CD4-positive, CD25-positive, alpha-beta regulatory T cell (primary cell): Measurements from ENCODE around the gene TCEAL1. TPM values are rescaled to one million over a fixed set of nuclear protein-coding genes. Genes with fewer than 3 reads are reported as not detected.
"Not testable (repeated sequence)": the region's sequence is repeated elsewhere in the genome, so short reads cannot be mapped to it uniquely, and the experiment has no call there.

Experiments
- ATAC-seq, 2 donors: fragments of 150-1000 bp; cut with Tn5 transposase; one replicate each; pipeline ENCODE4 v1.10.0; 2021; ENCODE audit warnings: low read depth in 2 of 2, moderate number of reproducible peaks in 2 of 2, moderate library complexity in 1 of 2
- DNase-seq, 3 donors: peaks; one replicate each; pipeline versions ENCODE4 v3.0.0 to v3.0.0-alpha.2; 2012 to 2022; ENCODE audit warnings: mixed read lengths in 1 of 3
- H3K27ac ChIP-seq: one replicate; pipeline ENCODE4 v1.7.0; 2013; ENCODE audit warnings: mild to moderate bottlenecking, low read length; ENCODE audit not compliant: insufficient read depth, poor library complexity, severe bottlenecking
- H3K27me3 ChIP-seq: one replicate; pipeline ENCODE4 v1.7.0; 2013; ENCODE audit warnings: low read length; ENCODE audit not compliant: control insufficient read depth, insufficient read depth
- H3K36me3 ChIP-seq: one replicate; pipeline ENCODE4 v1.7.0; 2013; ENCODE audit warnings: mild to moderate bottlenecking, low read length, moderate library complexity; ENCODE audit not compliant: control insufficient read depth, insufficient read depth
- H3K4me1 ChIP-seq: 2 replicates; pipeline ENCODE4 v1.7.0; 2013; ENCODE audit warnings: mild to moderate bottlenecking, low read length; ENCODE audit not compliant: insufficient read depth, control insufficient read depth, poor library complexity, severe bottlenecking
- H3K4me3 ChIP-seq: one replicate; pipeline ENCODE4 v1.7.0; 2013; ENCODE audit warnings: low read depth, mild to moderate bottlenecking, low read length, moderate library complexity
- H3K9me3 ChIP-seq, 2 experiments: 1 replicate in 1 of 2; 2 replicates in 1 of 2; pipeline ENCODE4 v1.7.0; 2013; ENCODE audit warnings: low read length in 2 of 2, mild to moderate bottlenecking in 1 of 2, moderate library complexity in 1 of 2; ENCODE audit not compliant: control insufficient read depth in 2 of 2
- H3K27ac Mint-ChIP-seq, 3 donors: one replicate each; pipeline ENCODE4 v1.8.0; 2020 to 2022; ENCODE audit warnings: mild to moderate bottlenecking in 3 of 3, mixed read lengths in 3 of 3, moderate library complexity in 2 of 3
- H3K27me3 Mint-ChIP-seq: one replicate; pipeline ENCODE4 v1.8.0; 2022; ENCODE audit warnings: mild to moderate bottlenecking, mixed read lengths
- H3K36me3 Mint-ChIP-seq: one replicate; pipeline ENCODE4 v1.8.0; 2020; ENCODE audit warnings: mixed read lengths
- H3K4me1 Mint-ChIP-seq, 4 donors: one replicate each; pipeline ENCODE4 v1.8.0; 2020 to 2022; ENCODE audit warnings: mixed read lengths in 4 of 4, mild to moderate bottlenecking in 1 of 4
- H3K4me3 Mint-ChIP-seq, 4 donors: one replicate each; pipeline ENCODE4 v1.8.0; 2020 to 2022; ENCODE audit warnings: mild to moderate bottlenecking in 4 of 4, mixed read lengths in 4 of 4, moderate library complexity in 3 of 4
- H3K9me3 Mint-ChIP-seq, 7 donors: one replicate each; pipeline ENCODE4 v1.8.0; 2020 to 2022; ENCODE audit warnings: mixed read lengths in 7 of 7, mild to moderate bottlenecking in 3 of 7, moderate library complexity in 2 of 7
- polyA plus RNA-seq, 4 donors: library from polyadenylated mRNA; unstranded; fragments of 300-500 nt; fragmentation: Illumina TruSeq; gene quantifications; one replicate each; pipeline ENCODE4 v1.2.3, GENCODE V29; 2021
- total RNA-seq: library from RNA; stranded (reverse); gene quantifications from one replicate; pipeline ENCODE4 v1.2.3, GENCODE V29; 2022

TCEAL1 gene, protein sequence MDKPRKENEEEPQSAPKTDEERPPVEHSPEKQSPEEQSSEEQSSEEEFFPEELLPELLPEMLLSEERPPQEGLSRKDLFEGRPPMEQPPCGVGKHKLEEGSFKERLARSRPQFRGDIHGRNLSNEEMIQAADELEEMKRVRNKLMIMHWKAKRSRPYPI
- 4.0 TPM for total RNA-seq
- 10 to 100 TPM; 12.2 to 22.1 (median 16.9) TPM for polyA plus RNA-seq

- no peaks in the 10 kb centered on the region for H3K36me3 Mint-ChIP-seq
- peaks cover 7% of the 10 kb centered on the region for H3K4me1 ChIP-seq
- peak; percentile 29 to 54 (median 33) for DNase-seq
- no peaks in the 10 kb centered on the region for H3K36me3 ChIP-seq
- peaks cover 0 to 15% (median 9%) of the 10 kb centered on the region in 4 donors for H3K4me1 Mint-ChIP-seq
- no peaks in the 10 kb centered on the region for H3K9me3 ChIP-seq
- H3K27me3 ChIP-seq = no peaks in the 10 kb centered on the region
- H3K27me3 Mint-ChIP-seq = no peaks in the 10 kb centered on the region
- peak within 1 kb of the TSS; percentile 55 for H3K27ac ChIP-seq
- peak within 1 kb of the TSS; percentile 86 to 93 (median 92) for H3K27ac Mint-ChIP-seq
- peak within 1 kb of the TSS; percentile 84 to 92 (median 84) for H3K4me3 Mint-ChIP-seq
- peaks cover 0 to 2% (median 0%) of the 10 kb centered on the region in 7 donors for H3K9me3 Mint-ChIP-seq
- peak; percentile 47 to 63 for ATAC-seq
- peak within 1 kb of the TSS; percentile 78 for H3K4me3 ChIP-seq
These were observed at the start of gene TCEAL1 for GRCh38 chrX:103628386-103629317. Gene TCEAL1 (plus strand): TSS chrX:103628975. CDS start chrX:103629917, 942 bp downstream.

GRCh38 chrX:103584596-103584995 is 44.2 kb upstream of the TCEAL1 start:
- Histone ChIP-seq H3K4me3 (peak overlapping the region; percentile 62), H3K27ac (no peak overlapping the region), H3K4me1 (peaks cover 4% of the 10 kb centered on the region), H3K9me3 (no peaks in the 10 kb centered on the region), H3K27me3 (no peaks in the 10 kb centered on the region), H3K36me3 (no peaks in the 10 kb centered on the region)
- H3K27ac Mint-ChIP-seq = peak overlapping the region in 1 of 3 donors; percentile 90
- peaks cover 0 to 14% (median 10%) of the 10 kb centered on the region in 4 donors for H3K4me1 Mint-ChIP-seq
- H3K4me3 Mint-ChIP-seq = peak overlapping the region in 3 of 4 donors; percentile 24 to 58 (median 44)
- H3K27me3 Mint-ChIP-seq = peaks cover 6% of the 10 kb centered on the region
- H3K36me3 Mint-ChIP-seq = no peaks in the 10 kb centered on the region
- H3K9me3 Mint-ChIP-seq = no peaks in the 10 kb centered on the region
- no peak for ATAC-seq
- DNase-seq = no peak

DNA sequence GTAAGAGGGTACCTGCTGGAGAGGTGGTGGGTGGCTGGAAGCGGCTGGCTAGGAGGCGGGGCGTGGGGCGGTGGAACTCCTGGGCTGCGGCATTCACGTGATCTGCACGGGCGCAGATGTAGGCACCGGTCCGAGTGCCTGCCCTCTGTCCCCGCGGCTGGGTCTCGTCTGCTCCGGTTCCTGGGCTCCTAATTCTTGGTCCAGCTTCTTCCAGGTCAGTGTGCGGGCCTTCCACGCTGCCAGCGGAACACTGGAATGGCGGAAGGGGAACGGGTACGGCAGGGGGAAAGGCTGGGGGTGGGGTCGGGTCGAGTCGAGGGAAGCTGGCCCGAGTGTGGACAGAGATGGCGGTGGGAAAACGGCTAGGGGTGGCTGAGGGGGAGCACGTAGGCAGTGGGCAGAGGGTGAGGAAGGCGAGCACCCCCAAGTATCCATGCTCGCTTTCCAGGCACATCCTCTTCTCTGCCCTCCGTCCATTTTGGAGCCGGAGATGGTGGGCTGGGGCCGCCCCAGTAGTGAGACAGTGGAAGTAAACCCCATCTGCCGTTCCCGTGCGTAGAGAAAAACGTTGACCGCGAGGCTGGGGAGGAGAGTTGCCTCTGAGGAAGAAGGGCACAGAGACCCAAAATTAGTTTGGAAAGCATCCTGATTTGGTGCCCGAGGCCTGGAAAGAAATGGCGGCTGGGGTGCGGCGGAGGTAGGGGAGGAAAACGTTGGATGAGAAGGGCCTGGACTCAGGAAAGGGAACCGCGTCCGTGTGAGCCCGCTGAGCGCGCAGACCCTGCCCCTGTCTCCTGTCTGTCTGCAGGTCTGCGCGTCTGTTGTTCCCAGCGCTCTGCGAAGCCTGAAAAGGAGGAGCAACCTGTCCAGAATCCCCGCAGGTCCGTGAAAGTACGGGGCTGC is 43.1 kb upstream of the TCEAL1 start, which contains the start of gene TCEAL4:
TSS of gene TCEAL4 (plus strand) at position 105 of the 903 bp plus-strand sequence. CDS start 1,161 bp downstream, outside the sequence.
- Histone ChIP-seq H3K9me3 (no peaks in the 10 kb centered on the region), H3K27ac (peak within 1 kb of the TSS; percentile 47), H3K36me3 (no peaks in the 10 kb centered on the region), H3K27me3 (no peaks in the 10 kb centered on the region), H3K4me1 (peaks cover 4% of the 10 kb centered on the region), H3K4me3 (peak within 1 kb of the TSS; percentile 62)
- Mint-ChIP-seq H3K27ac (peak within 1 kb of the TSS in 2 of 3 donors; percentile 80 to 90), H3K4me1 (peaks cover 8 to 22% (median 14%) of the 10 kb centered on the region in 4 donors), H3K4me3 (peak within 1 kb of the TSS; percentile 70 to 92 (median 90)), H3K9me3 (no peaks in the 10 kb centered on the region), H3K36me3 (no peaks in the 10 kb centered on the region), H3K27me3 (peaks cover 2% of the 10 kb centered on the region)
- peak; percentile 52 to 65 for ATAC-seq
- peak; percentile 13 to 19 (median 14) for DNase-seq

GRCh38 chrX:103586314-103586646 is 42.5 kb upstream of the TCEAL1 start:
- DNase-seq (no peak), ATAC-seq (no peak)
- Mint-ChIP-seq H3K4me1 (peaks cover 8 to 25% (median 16%) of the 10 kb centered on the region in 4 donors), H3K27ac (peak overlapping the region in 1 of 3 donors; percentile 90), H3K36me3 (no peaks in the 10 kb centered on the region), H3K9me3 (no peaks in the 10 kb centered on the region), H3K4me3 (peak overlapping the region; percentile 70 to 92 (median 90)), H3K27me3 (no peaks in the 10 kb centered on the region)
- no peaks in the 10 kb centered on the region for H3K27me3 ChIP-seq
- H3K9me3 ChIP-seq = no peaks in the 10 kb centered on the region
- no peaks in the 10 kb centered on the region for H3K36me3 ChIP-seq
- H3K4me3 ChIP-seq = peak overlapping the region; percentile 62
- H3K4me1 ChIP-seq = peaks cover 4% of the 10 kb centered on the region
- no peak overlapping the region for H3K27ac ChIP-seq

DNA sequence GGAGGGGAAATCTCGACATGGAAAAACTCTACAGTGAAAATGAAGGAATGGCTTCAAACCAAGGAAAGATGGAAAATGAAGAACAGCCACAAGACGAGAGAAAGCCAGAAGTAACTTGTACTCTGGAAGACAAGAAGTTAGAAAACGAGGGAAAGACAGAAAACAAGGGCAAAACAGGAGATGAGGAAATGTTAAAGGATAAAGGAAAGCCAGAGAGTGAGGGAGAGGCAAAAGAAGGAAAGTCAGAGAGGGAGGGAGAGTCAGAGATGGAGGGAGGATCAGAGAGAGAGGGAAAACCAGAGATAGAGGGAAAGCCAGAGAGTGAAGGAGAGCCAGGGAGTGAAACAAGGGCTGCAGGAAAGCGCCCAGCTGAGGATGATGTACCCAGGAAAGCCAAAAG is 42.1 kb upstream of the TCEAL1 start:
- Mint-ChIP-seq H3K27me3 (no peaks in the 10 kb centered on the region), H3K27ac (peak overlapping the region in 1 of 3 donors; percentile 90), H3K9me3 (peaks cover 0 to 1% (median 0%) of the 10 kb centered on the region in 7 donors), H3K4me1 (peaks cover 8 to 27% (median 18%) of the 10 kb centered on the region in 4 donors), H3K4me3 (peak overlapping the region; percentile 70 to 92 (median 84)), H3K36me3 (no peaks in the 10 kb centered on the region)
- Histone ChIP-seq H3K27ac (no peak overlapping the region), H3K36me3 (no peaks in the 10 kb centered on the region), H3K4me3 (no peak overlapping the region), H3K4me1 (peaks cover 4% of the 10 kb centered on the region), H3K9me3 (no peaks in the 10 kb centered on the region), H3K27me3 (no peaks in the 10 kb centered on the region)
- DNase-seq = no peak
- no peak for ATAC-seq

DNA sequence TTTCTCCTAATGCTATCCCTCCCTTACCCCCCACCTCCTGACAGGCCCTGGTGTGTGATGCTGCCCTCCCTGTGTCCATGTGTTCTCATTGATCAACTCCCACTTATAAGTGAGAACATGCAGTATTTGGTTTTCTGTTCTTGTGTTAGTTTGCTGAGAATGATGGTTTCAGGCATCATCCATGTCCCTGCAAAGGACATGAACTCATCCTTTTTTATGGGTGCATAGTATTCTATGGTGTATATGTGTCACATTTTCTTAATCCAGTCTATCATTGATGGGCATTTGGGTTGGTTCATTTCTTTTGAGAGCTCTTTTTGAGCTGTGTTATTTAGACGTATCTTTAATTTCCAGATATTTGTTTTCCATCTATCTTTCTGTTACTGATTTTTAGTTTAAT is 36.5 kb upstream of the TCEAL1 start:
- not testable (repeated sequence) for H3K36me3 Mint-ChIP-seq, DNase-seq, H3K27me3 ChIP-seq, ATAC-seq, H3K27ac Mint-ChIP-seq, H3K9me3 ChIP-seq, H3K4me3 Mint-ChIP-seq, H3K4me1 ChIP-seq, H3K9me3 Mint-ChIP-seq, H3K27me3 Mint-ChIP-seq, H3K36me3 ChIP-seq, H3K4me3 ChIP-seq, H3K27ac ChIP-seq
- H3K4me1 Mint-ChIP-seq = peaks cover 4 to 24% (median 11%) of the 10 kb centered on the region in 4 donors

DNA sequence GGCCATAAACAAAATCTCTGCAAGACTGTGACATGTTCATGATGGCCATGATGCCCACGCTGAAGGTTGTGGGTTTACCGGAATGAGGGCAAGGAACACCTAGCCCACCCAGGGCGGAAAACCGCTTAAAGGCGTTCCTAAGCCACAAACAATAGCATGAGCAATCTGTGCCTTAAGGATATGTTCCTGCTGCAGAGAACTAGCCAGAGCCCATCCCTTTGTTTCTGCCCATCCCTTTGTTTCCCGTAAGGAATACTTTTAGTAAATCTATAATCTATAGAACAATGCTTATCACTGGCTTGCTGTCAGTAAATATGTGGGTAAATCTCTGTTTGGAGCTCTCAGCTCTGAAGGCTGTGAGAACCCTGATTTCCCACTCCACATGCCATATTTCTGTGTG is 33.6 kb upstream of the TCEAL1 start:
- H3K9me3 ChIP-seq, DNase-seq, H3K27me3 Mint-ChIP-seq, H3K4me1 ChIP-seq, H3K9me3 Mint-ChIP-seq, H3K27ac Mint-ChIP-seq, ATAC-seq, H3K4me3 Mint-ChIP-seq, H3K27ac ChIP-seq, H3K27me3 ChIP-seq, H3K36me3 Mint-ChIP-seq, H3K36me3 ChIP-seq, H3K4me3 ChIP-seq: not testable (repeated sequence)
- peaks cover 3 to 19% (median 9%) of the 10 kb centered on the region in 4 donors for H3K4me1 Mint-ChIP-seq
